ENCODE results near the gene ACP7.

DNA sequence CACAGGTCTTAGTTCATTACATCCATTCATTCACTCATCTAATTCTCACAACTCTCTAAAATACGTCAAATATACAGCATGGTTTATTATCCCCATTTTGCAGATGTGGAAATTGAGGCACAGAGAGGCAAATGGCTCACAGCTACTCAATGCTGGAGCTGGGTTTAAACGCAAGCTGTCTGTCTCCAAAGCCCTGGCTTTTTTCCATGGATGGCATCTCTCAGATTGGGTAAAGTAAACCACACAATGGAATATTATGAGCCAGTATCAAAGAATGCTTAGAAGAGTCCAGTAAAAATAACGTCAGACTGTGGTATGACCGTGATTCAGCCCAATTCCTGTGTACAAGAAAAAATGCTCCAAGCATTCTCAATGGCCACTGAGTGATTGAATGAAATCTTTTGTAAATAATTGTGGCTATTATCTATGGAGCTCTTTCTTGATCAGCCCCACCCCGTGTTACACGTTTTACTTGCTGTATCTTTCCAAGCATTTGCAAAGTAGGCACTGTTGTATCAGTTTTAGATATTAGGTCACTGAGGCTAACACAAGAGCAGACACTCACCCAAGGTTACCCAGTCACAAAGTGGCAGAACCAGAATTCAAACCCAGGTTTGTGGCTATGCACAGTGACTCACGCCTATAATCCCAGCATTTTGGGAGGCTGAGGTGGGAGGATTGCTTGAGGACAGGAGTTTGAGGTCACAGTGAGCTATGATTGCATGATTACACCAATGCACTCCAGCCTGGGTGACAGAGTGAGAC, 5.5 kb upstream of the ACP7 start:
- TF ChIP-seq GATA2 (IDR thresholded peaks at IDR 0.05; ENCODE audit: low read depth, low read length) (no peak), GATA3 (IDR thresholded peaks at IDR 0.05; ENCODE audit: low read depth, low read length) (no peak)
